Measurements from ENCODE around the gene NXT2. TPM values are rescaled to one million over a fixed set of nuclear protein-coding genes. Genes with fewer than 3 reads are reported as not detected.
"Not testable (repeated sequence)": the region's sequence is repeated elsewhere in the genome, so short reads cannot be mapped to it uniquely, and the experiment has no call there.

NXT2 gene
- total RNA-seq, 2 donors from 2014 or later, result 7.4 to 8.4 TPM

DNA sequence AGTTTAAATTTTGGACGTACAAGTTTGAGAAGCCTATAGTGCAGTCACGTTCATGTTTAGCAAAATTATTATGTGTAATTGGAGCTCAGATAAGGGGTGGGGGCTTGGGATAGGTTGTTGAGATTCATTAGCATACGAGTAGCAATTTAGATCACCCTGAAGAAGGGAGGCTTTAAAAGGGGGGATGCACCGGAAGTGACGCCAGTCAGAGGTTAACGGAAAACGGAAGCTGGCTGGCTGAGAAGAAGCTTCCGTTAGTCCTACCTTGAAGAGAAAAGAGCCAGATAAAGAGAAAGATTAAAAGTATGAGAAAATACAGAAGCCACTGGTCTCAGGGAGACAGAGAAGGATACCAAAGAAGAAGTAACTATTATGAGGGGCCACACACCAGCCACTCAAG is 1.1 kb upstream of the NXT2 start:
- no peak overlapping the region for H3K27ac ChIP-seq
- TF ChIP-seq, protein P1, sequence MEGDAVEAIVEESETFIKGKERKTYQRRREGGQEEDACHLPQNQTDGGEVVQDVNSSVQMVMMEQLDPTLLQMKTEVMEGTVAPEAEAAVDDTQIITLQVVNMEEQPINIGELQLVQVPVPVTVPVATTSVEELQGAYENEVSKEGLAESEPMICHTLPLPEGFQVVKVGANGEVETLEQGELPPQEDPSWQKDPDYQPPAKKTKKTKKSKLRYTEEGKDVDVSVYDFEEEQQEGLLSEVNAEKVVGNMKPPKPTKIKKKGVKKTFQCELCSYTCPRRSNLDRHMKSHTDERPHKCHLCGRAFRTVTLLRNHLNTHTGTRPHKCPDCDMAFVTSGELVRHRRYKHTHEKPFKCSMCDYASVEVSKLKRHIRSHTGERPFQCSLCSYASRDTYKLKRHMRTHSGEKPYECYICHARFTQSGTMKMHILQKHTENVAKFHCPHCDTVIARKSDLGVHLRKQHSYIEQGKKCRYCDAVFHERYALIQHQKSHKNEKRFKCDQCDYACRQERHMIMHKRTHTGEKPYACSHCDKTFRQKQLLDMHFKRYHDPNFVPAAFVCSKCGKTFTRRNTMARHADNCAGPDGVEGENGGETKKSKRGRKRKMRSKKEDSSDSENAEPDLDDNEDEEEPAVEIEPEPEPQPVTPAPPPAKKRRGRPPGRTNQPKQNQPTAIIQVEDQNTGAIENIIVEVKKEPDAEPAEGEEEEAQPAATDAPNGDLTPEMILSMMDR (IDR thresholded peaks at IDR 0.05), result no peak
- no peaks in the 10 kb centered on the region for H3K9me3 ChIP-seq
- H3K9ac ChIP-seq (ENCODE audit: low read depth in 2 of 2, low read length in 2 of 2), result no peak overlapping the region
- H3K36me3 ChIP-seq, result no peaks in the 10 kb centered on the region
- no peak for DNase-seq
- no peaks in the 10 kb centered on the region for H3K27me3 ChIP-seq
- H3K4me1 ChIP-seq, result no peaks in the 10 kb centered on the region
- no peak overlapping the region for H3K4me3 ChIP-seq
- intact Hi-C loops (cut with DNase I), result no loop called here

DNA sequence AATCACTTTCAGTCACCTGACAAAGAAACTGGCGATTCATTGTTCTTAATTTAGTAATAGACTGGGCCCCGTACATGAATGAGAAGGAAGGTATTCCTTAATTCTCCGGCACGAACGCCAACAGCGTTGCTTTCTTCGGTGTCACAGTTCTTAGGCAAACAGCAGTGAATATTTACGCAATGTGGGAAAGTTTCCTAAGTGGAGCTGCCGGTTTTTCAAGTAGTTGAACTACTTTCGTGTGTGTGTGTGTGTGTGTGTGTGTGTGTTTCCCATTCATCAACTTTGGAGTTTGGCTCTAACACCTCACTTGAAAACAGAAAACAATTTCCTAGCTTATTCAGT is 651 bp downstream of the NXT2 start:
- intact Hi-C loops (cut with DNase I), result no loop called here
- Histone ChIP-seq H3K9ac (ENCODE audit: low read depth in 2 of 2, low read length in 2 of 2) (peak overlapping the region in 1 of 2 donors; percentile 16), H3K4me1 (no peaks in the 10 kb centered on the region), H3K9me3 (no peaks in the 10 kb centered on the region), H3K36me3 (no peaks in the 10 kb centered on the region), H3K27me3 (no peaks in the 10 kb centered on the region), H3K27ac (peak overlapping the region; percentile 77), H3K4me3 (peak overlapping the region; percentile 34)
- peak; percentile 58 for DNase-seq
- TF ChIP-seq, protein P1 (IDR thresholded peaks at IDR 0.05), result no peak

DNA sequence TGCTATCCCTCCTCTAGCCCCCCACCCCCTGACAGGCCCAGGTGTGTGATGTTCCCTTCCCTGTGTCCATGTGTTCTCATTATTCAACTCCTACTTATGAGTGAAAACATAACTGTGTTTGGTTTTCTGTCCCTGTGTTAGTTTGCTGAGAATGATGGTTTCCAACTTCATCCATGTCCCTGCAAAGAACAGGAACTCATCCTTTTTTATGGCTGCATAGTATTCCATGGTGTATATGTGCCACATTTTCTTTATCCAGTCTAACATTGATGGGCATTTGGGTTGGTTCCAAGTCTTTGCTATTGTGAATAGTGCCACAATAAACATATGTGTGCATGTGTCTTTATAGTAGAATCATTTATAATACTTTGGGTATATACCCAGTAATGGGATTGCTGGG is 2.4 kb downstream of the NXT2 start:
- H3K4me1 ChIP-seq; intact Hi-C loops (cut with DNase I); H3K27ac ChIP-seq: not testable (repeated sequence)

DNA sequence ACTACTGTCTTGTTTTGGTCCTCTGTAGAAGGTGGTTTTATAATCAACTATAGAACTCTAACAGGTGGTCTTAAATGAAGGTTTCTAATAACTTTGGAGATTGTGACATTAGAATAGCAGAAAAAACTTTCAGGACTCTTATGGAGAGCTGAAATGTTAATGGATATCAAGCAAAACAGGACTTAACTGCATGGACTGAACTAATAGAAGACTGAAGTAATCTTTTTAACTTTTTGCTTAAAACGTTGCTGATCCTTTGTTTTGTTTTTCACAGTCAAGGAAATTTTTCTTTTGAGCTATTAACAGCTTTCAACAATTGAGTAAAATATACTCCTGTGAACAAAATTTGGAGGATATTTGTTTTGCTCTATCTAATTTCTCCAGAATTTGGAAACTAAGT is 17.2 kb downstream of the NXT2 start:
- Histone ChIP-seq H3K27ac (no peak overlapping the region), H3K9ac (ENCODE audit: low read depth in 2 of 2, low read length in 2 of 2) (no peak overlapping the region), H3K36me3 (no peaks in the 10 kb centered on the region), H3K27me3 (no peaks in the 10 kb centered on the region), H3K4me3 (no peak overlapping the region), H3K9me3 (no peaks in the 10 kb centered on the region), H3K4me1 (no peaks in the 10 kb centered on the region)
- DNase-seq, result no peak
- intact Hi-C loops (cut with DNase I), result no loop called here
- TF ChIP-seq, protein P1 (IDR thresholded peaks at IDR 0.05), result no peak

More for the DNA sequence above, 2.4 kb downstream of the NXT2 start:
- H3K9ac ChIP-seq (ENCODE audit: low read depth in 2 of 2, low read length in 2 of 2); H3K36me3 ChIP-seq; H3K4me3 ChIP-seq; H3K27me3 ChIP-seq; DNase-seq; H3K9me3 ChIP-seq: not testable (repeated sequence)

DNA sequence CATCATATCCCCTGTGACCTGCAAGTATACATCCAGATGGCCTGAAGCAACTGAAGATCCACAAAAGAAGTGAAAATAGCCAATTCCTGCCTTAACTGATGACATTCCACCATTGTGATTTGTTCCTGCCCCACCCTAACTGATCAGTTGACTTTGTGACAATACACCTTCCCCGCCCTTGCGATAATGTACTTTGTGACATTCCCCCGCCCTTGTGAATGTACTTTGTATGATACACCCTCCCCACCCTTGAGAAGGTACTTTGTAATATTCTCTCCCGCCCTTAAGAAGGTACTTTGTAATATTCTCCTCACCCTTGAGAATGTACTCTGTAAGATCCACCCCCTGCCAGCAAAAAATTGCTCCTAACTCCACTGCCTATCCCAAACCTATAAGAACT is 39.4 kb downstream of the NXT2 start:
- DNase-seq; H3K36me3 ChIP-seq; H3K4me3 ChIP-seq; H3K9ac ChIP-seq (ENCODE audit: low read depth in 2 of 2, low read length in 2 of 2); H3K9me3 ChIP-seq; H3K27ac ChIP-seq; H3K27me3 ChIP-seq; H3K4me1 ChIP-seq; intact Hi-C loops (cut with DNase I): not testable (repeated sequence)

DNA sequence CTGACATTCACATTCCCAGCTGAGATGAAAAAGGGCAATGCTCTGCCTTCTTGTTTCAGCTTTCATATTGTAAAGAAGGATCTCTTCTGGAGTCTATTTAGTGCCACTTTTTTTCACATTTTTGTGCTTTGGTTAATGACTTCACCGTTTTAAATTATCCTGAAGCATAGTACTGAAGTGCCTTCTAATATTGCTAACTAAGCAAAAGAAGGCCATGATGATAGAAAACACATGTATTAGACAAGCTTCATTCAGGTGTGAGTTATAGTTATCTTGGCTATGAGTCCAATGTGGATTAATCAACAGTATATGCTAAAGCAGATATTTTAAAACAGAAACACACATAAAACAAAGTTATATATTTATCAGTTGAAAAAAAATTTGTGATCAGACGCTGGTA is 40.4 kb downstream of the NXT2 start:
- H3K4me1 ChIP-seq, result no peaks in the 10 kb centered on the region
- H3K9me3 ChIP-seq, result no peaks in the 10 kb centered on the region
- no peaks in the 10 kb centered on the region for H3K36me3 ChIP-seq
- no peak overlapping the region for H3K27ac ChIP-seq
- intact Hi-C loops (cut with DNase I), result no loop called here
- no peak overlapping the region for H3K9ac ChIP-seq (ENCODE audit: low read depth in 2 of 2, low read length in 2 of 2)
- H3K4me3 ChIP-seq, result no peak overlapping the region
- no peaks in the 10 kb centered on the region for H3K27me3 ChIP-seq
- no peak for DNase-seq
- TF ChIP-seq, protein P1 (IDR thresholded peaks at IDR 0.05), result no peak

DNA sequence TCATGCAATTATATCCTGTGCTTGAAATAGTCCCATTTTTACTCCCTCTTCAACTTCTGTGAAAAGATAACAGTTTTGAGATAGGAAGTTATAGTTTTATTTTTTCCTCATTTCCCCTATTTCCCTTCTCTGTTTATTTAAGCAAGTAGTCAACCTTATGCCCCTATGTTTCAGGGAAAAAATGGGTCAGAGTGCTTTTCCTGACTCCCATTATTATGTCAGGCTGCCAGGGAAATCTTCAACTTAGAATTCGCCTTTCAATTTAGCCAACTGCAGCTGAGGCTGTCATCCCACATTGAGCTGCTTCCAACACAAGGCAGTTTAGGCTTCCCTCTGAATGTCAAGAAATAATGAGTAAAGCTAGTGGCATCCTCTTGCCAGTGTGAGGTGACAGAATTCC is 42.3 kb downstream of the NXT2 start:
- no peak overlapping the region for H3K27ac ChIP-seq
- TF ChIP-seq, protein P1 (IDR thresholded peaks at IDR 0.05), result no peak
- H3K4me3 ChIP-seq, result no peak overlapping the region
- H3K9me3 ChIP-seq, result no peaks in the 10 kb centered on the region
- intact Hi-C loops (cut with DNase I), result no loop called here
- DNase-seq, result no peak
- H3K27me3 ChIP-seq, result no peaks in the 10 kb centered on the region
- H3K36me3 ChIP-seq, result no peaks in the 10 kb centered on the region
- no peaks in the 10 kb centered on the region for H3K4me1 ChIP-seq
- no peak overlapping the region for H3K9ac ChIP-seq (ENCODE audit: low read depth in 2 of 2, low read length in 2 of 2)

Measured in colonic mucosa (tissue), 4 donors.